HG03571 (cell line): ENCODE results near the gene ABI3BP.
A peak's percentile ranks its signal among the peaks of the same experiment; 100 is the strongest.
"Not testable (repeated sequence)": the region's sequence is repeated elsewhere in the genome, so short reads cannot be mapped to it uniquely, and the experiment has no call there.

Experiments
- ATAC-seq: cut with Tn5 transposase; IDR thresholded peaks from one replicate; pipeline ENCODE4 v1.9.1; 2021; ENCODE audit not compliant: unreplicated experiment

ABI3BP gene

DNA sequence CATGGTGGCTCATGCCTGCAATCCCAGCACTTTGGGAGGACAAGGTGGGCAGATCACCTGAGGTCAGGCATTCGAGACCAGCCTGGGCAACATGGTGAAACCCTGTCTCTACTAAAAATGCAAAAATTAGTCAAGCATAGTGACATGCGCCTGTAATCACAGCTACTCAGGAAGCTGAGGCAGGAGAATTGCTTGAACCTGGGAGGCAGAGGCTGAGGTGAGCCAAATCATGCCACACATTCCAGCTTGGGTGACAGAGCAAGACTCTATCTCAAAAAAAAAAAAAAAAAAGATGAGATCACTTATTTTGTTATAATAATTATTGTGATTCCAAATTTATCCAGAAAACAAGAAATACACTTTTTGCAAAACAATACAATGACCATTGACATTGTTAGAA is 47.1 kb downstream of the ABI3BP start:
- not testable (repeated sequence) for ATAC-seq

DNA sequence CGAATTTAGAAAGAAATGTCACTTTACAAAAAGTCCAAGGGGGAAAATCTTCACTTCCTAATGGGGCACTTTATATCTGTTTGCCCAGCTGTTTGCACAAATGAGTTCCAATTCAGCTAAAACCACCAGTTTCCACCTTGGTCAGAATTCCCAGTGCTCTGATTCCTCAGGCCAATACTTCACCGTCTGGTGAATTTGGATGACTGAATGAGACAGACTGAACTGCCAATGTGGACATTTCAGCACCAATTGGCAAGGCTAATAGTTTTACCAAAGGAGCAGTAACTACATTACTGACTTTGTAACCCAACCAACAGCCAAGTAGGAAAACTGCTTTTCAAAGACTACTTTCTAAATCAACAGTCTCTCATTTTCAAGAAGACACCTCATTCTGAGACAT is 51.8 kb downstream of the ABI3BP start:
- ATAC-seq: no peak

GRCh38 chr3:100941041-100941440 is 52.2 kb downstream of the ABI3BP start:
- ATAC-seq: no peak

DNA sequence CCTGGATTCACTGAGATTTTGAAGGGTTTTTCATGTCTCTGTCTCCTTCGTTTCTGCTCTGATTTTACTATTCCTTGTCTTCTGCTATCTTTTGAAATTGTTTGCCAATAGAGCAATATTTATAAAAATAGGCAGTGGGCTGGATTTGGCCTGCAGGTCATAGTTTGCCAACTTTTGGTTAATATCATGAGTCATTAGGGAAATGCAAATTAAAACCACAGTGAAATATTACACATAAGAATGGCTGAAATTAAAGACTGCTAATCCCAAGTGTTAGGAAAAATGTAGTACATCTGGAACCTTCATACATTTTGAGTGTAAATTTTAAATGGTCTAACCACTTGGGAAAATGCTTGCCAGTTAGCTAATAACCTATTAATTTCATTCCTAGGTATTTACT is 56.3 kb downstream of the ABI3BP start:
- no peak for ATAC-seq

- ATAC-seq: no peak
These were observed 60.7 kb downstream of the ABI3BP start for GRCh38 chr3:100932491-100932890.

DNA sequence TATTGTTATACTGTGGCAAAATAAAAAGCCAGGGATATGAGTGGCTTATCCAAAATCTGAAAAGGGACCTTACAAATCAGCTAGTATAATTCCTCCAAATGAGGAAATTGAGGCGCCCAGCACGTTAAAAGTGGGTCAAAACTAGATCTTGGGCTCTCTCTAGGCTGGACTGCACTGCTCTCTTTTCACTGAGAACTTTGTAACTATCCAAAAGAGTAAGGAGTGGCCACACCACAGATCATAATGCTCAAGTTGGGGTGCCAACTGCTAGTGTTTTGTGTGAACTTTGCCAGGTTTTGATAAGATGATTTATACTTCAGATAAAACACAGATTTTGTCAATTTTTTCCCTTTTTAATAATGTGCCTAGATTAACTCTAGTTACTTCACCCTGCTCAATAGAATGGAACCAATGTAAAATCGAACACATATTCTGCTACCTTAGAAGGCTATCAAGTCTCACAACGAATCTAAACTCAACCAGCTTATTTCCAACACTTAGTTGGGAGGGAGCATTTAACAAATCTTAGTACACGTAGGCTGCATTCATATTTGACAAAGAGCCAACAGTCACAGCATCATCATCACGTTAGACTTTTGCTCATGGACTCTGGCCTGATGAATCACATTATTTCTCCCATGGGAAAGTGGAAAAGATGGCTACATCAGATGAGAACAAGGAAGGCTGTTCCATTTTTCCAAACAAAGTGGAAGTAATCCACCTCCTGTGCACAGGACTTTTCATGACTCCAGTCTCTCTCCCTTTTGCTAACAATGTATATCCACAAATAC is 64.4 kb downstream of the ABI3BP start:
- ATAC-seq: no peak

- ATAC-seq: no peak
These were observed 65.4 kb downstream of the ABI3BP start for GRCh38 chr3:100927775-100928174.

- no peak for ATAC-seq
These were observed 77.3 kb downstream of the ABI3BP start for GRCh38 chr3:100915706-100916495.

DNA sequence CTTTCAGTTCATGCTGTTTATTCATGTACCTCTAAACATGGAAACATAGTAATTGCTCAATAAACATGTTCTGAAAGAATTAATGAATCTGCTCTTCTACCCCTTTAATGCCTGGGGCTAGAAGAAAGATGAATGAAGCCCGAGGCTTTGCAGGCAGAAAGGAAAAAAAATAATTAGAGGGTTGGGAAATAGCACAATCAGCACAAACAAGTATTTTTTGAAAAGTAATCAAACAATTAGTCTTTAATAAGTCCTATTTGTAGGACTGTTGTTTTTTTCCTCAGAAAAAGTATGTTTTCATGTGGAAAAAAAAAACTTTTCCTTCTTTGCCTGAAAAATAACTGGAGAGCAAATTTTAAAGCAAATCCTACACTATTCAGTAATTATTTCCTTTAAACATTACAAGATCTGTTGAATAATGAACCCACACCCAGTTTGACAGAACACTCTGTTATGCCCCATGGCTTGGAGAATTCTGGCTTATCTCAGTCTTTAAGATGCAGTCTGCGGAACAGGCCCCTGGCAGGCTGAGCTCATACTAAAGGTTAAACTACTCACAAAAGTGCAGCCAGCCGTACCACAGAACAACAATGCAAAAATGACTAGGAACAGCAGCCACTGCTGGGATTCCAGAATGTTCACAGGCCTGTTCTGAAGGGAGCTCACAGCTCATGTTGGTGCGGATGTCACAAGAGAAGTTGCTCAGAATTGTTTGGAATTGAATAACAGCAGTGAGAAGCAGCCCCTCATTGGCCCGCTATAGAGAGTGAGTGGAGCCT is 79.2 kb downstream of the ABI3BP start:
- no peak for ATAC-seq

GRCh38 chr3:100912976-100913545 is 80.2 kb downstream of the ABI3BP start:
- ATAC-seq: no peak

DNA sequence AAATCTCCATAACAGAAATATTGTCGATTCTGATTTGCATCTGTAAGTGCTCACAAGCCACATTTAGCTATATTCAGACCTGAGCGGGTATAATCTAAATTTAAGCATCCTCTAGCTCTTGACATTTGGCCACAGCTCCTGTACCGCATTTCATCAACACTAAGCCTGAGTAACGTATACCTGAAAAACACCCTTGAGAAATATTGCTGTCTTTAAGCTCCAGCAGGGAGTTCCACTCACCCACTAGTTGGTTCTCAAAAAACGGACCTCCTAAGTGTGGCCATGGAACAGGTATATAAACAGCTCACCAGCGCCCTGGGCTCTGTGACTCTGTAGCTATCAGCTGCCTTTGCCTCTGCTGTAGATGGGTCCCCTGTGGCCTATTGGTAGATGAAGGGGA is 80.7 kb downstream of the ABI3BP start:
- ATAC-seq: no peak

- ATAC-seq: no peak
These were observed 81.3 kb downstream of the ABI3BP start for GRCh38 chr3:100911956-100912355.

GRCh38 chr3:100910986-100911385 is 82.2 kb downstream of the ABI3BP start:
- ATAC-seq: no peak

DNA sequence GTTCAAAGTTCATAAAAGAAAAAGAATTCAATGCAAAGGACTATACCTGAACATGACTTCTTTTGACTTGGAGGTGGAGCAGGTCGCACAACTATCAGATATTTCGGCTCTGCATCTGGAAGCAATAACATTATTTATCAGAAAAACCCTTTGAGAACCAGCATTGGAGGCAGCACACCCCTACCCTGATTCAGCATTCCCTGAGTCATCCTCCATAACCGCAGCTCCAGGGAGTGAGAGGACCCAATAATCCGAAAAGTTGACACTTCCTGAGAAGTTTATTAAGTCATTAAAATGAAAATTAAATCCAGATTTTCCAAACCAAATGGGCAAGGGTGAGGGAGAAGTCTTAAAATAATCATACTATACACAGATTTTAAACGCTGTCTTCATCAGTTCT is 90.6 kb downstream of the ABI3BP start:
- no peak for ATAC-seq

DNA sequence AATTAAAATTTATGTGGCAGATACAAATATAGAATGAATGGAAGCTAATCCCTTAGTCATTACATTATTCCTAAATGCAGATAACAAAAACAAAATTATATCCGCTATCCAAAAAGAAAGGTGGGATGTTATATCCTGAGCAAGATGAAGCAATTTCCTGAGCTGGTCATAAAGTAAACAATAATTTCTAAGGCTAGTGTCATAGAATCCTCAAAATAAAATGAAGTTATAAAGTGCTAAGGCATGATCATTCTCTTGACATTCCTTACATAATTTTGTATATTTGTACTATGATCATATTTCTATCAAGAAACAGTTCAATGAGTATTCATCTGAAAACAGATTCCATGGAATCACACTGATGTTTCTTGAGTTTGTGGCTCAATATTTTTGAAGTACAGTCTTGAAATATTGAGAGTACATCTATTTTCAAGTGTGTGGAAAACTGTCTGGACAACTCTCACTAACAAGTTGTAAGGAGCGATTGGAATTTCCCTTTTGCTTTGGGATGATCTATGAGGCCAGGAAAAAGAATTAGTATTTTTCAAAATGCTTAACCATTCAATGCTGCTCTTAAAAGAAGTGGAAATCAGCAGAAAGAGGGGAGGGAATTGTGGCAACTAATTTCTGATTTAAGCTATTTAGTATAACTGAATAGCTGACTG is 92.4 kb downstream of the ABI3BP start:
- no peak for ATAC-seq

DNA sequence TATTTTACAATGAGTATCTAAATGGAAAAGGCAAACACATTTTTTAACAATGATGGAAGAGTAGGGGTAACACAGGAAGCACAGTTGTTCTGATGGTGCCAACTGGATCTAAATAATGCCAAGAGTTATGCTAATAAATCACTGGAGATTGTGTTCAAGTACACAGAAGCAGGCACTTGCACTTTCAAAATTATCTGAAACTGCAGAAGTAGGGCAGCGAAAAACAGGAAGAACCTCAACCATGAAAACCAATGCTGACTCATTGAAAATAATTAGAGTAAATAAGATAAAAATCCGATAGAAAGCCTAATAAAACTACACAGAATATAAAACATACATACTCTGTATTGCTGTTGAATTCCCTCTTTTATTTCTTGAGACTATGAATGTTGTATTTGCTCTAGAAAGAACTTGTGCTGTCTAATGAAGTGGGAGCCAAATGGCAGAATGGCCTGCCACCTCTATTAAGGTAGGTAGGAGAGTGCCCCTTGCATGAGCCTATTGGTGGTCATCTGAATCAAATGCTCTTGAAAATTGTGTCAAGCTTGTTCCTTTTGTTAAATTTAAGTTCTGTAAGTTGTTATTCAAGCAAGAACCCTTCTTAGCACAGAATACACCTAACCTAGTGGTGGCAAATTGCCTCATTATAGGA is 93.7 kb downstream of the ABI3BP start:
- ATAC-seq: peak; percentile 68

- no peak for ATAC-seq
These were observed 94.5 kb downstream of the ABI3BP start for GRCh38 chr3:100898681-100899080.

GRCh38 chr3:100896994-100897393 is 96.2 kb downstream of the ABI3BP start:
- ATAC-seq: no peak

DNA sequence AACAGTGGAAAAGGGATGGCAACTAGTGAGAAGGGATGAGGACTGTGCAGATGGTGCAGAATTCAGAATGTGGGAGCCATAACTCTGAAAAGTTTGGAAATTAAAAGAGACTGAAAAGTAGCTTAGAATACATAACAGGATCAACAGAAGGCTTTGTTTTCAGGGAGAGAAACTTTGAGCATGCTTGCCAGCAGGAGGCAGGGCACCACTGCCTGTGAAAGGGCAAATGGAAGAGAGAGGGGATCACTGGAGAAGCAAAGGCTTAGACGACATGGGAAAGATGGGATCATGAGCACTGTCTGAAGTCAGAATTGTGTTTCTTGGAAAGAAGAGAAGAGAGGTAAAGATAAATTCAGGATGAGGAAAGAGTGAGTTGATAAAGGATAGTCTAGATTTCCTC is 99.6 kb downstream of the ABI3BP start:
- no peak for ATAC-seq

DNA sequence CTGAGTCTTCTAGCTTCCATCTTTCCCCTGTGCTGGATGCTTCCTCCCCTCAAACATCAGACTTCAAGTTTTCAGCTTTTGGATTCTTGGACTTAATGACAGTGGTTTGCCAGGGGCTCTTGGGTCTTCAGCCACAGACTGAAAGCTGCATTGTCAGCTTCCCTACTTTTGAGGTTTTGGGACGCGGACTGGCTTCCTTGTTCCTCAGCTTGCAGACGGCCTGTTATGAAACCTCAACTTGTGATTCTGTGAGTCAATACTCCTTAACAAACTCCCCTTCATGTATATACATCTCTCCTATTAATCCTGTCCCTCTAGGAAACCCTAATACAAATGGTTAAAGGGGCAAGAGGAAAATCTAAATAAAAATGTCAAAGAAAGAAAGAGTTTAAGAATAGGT is 100.1 kb downstream of the ABI3BP start:
- ATAC-seq: no peak
